ENCODE data around the gene PHYHIPL.

GRCh38 chr10:59167512-59167911 is 8.9 kb upstream of the PHYHIPL start:
- TF ChIP-seq EZH2 (optimal IDR thresholded peaks at IDR 0.05; ENCODE audit: low read depth, low read length) (no peak), EZH2phosphoT487 (IDR thresholded peaks at IDR 0.05; ENCODE audit: low read length) (no peak)
- TF ChIP-seq, protein P1, sequence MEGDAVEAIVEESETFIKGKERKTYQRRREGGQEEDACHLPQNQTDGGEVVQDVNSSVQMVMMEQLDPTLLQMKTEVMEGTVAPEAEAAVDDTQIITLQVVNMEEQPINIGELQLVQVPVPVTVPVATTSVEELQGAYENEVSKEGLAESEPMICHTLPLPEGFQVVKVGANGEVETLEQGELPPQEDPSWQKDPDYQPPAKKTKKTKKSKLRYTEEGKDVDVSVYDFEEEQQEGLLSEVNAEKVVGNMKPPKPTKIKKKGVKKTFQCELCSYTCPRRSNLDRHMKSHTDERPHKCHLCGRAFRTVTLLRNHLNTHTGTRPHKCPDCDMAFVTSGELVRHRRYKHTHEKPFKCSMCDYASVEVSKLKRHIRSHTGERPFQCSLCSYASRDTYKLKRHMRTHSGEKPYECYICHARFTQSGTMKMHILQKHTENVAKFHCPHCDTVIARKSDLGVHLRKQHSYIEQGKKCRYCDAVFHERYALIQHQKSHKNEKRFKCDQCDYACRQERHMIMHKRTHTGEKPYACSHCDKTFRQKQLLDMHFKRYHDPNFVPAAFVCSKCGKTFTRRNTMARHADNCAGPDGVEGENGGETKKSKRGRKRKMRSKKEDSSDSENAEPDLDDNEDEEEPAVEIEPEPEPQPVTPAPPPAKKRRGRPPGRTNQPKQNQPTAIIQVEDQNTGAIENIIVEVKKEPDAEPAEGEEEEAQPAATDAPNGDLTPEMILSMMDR (IDR thresholded peaks at IDR 0.05; ENCODE audit: low read length): no peak

Data from MM.1S (cell line).